8988T (cell line): ENCODE data around the gene RASSF8.

Source experiments
- DNase-seq: peaks from one replicate; pipeline ENCODE4 v3.0.0; 2011

RASSF8 gene

DNA sequence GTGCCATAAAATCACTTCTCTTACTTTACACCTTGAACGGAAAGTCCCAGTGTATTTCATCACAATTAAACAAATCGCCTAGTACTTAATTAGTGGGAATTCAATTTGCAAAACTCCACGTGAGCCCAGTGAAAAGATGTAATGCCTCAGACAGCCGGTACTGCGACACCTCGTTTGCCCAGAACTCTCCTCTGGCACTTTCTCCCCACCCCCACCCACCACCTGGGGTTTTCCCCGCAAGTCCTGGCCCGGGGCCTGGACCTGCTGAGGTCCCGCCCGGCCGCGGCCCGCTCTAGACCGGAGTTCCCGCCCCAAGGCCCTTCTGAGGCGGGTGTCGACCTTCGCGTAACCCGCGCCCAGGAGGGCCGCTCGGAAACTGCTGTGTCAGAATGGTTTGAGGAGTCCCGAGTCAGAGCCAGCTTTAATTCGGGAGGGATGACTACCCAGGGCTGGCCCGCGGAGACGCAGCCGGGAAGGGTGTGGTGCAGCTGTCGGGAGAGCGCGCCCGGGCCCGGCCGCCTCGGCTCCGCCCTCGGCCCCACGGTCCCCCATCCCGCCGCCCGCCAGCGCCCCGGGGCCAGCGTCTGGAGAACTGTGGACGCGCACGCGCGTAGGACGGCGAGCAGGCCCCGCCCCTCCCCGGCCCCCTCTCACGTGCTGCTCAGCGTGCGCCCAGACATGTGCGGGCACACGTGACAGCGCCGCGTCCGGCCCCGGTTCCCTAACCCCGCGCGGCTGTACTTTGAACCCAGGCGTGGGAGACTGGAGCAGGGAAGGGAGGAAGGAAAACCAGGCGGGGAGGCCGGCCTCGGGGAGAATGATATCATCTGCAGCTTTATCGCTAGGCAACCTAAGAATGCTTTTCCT lies 155.6 kb downstream of the RASSF8 start:
- DNase-seq = peak; percentile 72

DNA sequence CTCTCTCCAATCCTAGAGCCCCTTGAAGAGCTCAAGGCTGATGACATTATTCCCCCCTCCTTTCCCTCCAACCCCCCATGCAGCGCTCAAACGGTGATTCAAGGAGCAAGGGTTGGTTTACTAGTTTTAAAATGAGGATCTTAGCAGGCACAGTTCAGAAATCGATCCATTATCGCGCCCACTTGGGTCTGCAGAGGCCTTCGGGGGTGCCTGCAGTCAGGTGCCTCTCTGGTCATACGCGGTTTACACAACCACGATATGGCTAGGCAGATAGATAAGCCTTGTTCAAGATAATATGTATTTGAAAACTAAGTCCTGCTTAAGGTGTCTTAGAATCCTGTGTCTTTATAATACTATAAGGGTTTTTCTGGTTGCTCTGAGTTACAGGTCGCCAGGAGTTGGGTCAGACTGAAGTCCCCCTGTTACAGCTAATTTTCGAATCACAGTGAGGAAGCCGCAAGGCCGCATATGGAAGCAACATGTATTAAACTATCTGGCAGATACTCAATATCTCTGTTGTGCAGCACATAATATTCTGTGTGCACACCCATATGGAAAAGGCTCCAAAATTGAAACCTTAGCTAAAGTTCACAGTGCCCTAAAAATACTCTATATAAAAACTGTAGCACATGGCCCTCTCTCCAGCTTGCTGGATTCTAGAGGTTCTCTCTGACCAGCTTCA lies 156.4 kb downstream of the RASSF8 start:
- no peak for DNase-seq

DNA sequence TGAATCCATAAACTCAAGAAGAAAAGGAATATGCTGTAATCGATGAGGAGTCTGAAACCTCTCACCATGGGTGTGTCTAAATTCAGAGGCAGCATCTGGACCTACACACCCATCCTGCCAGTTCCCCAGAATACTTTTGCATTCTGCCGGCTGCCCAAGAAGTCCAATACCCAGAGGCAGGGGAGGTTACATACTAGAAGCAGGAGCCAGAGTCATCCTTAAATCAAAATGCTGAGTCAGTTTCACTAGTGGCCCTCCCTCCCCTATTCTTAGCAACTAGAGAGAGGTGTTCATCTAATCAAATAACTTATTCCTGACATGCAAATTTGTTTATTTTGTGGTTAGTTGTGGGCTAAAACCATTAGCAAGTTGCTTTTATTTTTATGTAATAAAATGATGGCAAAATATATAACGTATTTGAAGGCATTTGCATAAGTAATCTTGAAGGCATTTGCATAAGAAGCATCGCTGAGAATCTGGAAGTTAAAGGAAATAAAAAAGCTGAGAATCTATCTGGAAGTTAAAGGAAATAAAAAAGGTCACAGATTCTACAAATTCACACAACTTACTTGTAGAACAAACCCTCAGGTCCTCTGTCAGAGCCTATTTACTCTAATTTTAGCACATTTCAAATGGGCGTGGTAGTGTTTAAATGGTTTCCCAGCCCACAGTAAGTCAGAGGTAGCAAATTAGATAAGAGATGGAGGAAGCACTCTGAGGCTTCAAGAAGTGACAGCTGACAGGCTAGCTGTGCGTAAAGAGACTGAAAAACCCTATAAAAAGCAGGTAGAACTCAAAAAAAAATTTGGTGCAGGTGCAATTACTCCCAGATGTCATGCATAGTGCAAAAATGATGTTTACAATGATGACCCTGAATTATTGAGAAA lies 158.6 kb downstream of the RASSF8 start:
- no peak for DNase-seq

DNA sequence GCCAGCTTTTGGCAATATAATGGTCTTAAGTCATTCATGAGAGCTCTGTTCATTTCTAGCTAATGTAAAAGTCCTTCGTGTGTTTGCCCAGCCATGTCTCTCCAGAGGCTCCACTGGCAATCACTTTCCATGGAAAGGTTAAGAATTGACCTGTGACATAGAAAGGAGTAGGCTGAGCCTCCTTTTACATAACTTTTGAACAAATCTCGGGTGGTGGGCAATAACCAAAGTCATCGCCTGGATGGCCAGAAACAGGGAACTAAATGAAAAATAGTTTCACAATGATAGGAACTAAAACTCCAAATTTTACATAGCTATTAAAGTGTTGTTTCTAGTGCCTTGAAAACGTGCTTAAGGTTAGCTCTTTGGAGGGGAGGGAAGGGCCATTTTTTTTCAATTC lies 159.8 kb downstream of the RASSF8 start:
- DNase-seq = no peak

DNA sequence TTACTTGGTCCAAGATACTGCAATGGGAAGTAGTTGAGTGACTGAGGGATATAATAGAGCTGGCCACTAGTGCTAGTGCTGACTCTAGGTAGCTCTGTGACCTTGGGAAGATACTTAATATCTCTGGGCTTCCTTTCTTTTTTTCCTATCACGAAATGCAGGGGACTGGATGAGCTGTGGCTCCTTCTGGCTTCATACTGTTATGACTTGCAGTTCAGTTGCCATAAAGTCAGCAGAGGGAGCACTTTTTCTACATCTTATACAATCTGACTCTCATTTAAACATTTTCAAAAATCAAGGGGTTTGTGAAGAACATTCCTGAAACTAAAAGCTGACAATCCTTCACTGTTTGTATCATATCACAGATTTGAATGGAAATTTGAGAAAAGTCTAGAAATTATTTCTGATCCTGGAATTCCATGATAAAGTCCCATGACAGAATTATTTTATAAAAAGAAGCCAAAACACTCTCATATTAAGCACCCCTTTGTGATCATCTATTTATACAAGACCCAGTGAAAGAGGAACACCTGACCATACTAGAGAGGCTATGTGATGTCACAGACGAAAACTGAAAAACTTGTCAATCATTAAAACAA lies 161.0 kb downstream of the RASSF8 start:
- DNase-seq = no peak

DNA sequence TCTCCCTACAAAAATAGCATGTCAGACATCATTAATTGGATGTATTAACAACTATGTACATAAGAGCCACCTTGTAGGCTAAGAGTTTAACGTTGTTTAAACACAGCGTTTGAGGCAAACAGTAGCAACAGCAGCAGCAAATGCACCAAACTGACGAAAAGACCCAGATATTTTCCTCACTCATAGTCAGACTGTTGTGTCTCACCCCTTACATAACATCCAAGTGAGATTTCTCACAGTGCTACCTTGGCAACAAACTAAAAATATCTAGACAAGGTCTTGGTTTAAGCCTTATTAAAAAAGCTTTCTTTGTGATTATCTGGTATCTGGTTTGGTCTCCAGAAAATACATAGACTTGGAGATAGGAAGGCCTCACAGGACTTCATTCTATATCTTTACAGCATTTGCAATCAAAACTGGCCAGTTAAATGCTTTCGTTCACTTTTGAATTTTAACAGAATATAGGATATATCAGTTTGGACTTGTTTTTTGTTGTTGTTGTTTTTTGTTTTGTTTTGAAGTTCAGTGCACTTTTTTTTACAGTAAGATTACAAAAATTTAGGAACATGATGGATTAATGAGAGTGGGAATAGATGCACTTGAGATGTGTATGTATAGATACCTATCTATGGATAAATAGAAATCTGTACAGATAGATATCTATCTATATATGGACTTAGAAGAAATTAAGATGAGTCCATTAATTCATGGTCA lies 162.2 kb downstream of the RASSF8 start:
- DNase-seq = no peak

DNA sequence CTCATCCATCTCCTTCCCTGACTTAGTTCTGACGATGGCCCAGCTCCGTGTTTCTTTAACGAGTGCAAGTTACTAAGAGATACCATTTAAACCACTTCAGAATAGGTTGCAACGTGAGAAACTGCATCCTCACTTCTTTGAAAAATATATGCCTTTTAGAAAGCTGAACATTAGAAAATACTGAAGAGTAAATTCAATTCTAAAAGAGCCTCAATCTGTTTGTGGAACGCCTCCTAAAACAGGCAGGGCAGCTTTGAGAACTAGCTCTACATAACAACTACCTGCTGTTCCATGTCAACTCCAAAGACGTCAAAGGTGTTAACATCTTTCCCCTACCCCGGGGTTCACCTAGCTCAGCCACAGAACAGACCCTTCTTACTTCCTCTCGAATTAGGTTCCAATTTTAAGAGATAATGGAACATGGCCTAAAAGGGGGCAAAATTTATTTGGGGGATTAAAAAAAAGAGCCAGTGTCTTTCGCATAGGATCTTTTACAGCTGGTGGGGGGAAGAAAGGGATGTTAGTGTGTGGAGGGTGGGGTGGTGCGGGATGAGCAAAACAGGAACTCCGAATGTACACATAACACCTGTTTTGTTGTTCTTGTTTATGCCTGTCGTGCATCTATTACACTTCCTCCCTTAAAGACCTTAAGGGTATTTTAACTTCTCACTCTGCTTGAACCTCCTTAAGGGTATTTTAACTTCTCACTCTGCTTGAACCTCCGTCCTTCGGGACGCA lies 163.0 kb downstream of the RASSF8 start:
- DNase-seq = no peak

DNA sequence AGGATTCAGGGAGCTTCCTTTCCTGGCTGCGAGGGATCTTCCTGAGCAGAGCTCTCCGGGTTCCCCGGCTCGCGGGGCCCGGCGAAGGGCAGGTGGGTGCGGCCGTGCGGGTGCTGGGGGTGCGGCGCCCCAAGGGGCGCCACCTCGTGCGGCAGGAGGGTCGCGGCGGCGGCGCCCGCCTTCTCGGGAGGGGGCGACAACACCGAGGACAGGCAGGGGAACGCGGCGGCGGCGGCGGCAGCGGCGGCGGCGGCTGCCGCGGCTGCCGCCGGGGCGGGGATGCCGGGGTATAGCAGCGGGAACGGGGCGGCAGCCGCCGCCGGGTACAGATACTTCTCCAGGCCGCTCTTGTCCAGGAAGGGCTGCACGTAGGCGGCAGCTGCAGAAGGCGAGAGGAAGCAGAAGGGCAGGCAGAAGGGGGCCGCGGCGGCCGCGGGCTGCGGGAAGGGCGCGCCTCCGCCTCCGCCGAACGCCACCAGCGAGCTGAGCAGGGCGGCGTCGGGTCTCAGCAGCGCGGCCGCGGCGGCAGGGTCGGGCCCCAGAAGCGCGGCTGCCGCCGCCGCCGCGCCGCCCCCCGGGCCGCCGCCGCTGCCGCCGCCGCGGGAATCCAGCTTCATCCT lies 163.7 kb downstream of the RASSF8 start:
- peak; percentile 21 for DNase-seq

DNA sequence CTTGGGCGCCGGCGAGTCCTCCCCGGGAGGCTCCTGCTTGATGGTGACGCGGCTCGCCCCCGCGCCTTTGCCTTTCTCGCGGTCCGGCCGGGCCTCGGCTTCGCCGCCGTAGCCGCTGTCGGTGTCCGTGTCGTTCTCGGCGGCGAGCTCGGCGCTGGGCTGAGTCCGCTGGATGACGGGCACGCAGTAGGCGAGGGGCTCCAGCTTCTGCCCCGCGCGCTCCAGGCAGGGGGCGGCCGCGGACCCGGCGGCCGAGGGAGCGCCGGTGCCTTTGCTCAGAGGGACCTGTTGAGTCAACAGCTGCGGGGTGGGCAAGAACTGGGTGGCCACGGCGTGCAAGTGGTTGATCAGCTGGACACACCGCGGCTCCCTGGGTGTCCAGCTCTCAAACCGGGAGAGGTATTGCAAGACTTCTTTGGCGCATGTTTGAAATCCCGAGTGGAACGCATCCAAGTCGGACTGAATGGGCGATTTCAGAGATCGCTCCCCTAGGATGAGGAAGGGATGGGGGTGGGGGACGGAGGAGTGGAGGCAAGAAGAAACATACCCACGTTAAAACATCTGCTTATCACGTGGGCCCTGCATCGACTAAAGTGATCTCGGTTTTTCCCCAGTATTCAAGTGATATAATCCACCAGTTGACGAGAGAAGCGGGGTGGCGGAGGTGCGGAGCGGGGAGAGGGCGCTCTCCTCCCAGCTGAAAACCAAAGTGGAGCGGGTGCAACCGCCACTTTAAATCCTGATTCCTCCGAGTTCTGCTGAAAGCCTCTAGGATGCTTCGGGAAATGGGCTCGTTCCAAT lies 164.4 kb downstream of the RASSF8 start:
- peak; percentile 29 for DNase-seq

DNA sequence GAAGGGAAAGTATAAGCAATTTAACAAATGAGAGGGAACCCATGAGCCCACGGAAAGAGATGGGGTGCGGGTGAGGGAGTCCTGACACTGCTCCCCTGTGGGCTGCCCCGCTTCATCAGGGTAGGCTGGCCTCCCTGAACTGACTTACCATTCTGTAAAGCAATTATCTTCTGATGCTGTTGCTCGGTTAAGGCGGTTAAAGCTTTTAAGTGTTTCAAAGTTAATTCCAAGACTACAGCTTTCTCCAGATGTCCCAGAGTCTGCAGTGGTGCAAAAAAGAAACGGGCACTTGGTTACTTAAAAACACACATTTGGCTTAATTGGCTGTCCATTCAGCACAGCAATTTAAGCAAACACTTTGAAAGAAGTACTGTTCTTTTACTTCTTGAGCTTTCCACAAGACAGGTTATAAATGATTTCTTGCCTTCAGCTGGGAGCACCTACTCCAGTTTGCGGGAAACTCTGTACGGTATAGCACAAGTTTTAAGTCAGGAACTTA lies 165.0 kb downstream of the RASSF8 start:
- DNase-seq = no peak

DNA sequence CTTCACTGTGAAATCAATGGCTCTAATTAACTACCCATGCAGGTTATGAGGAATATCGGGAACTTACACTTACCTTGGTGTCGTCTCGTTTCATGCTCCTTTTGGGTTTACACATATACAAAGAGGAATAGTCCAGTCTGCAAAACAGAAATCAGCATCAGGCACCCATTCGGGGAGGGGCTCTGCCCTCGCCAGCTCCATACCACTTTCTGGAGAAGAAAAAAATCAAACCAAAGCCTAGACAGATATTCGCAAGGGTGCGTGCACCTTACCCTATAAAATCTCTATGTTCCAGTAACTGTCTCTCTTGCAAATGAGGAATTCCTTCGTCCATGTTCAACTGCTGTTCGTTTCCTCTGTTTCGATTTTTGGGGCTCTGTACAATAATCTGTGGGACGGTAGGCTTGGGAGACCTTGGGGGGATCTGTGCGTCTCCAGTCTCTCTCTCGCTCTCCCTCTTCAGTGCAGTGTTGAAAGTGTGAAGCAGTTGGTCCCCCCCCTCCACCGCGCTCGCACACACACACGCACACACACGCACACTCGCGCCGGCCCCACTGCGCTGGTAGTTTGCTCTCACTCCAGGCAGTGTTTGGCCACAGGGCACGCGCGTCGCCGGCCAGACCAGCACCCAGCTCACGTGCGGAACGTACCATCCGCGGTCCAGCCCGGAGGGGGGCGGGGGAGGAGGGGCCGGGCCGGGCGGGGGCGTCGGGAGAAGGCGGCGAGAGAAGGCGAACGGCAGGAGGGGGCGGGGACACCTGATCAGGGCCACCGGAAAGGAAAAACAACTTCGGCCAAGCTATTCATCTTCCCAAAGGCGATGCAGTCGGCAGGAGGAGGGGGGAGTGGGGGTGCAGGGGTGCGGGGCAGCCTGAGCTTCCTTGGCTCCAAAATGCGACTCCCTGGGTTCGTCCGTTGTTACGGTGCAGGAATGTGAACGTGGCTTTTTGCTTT lies 166.2 kb downstream of the RASSF8 start, which contains the start of gene BHLHE41:
Gene BHLHE41 (minus strand): TSS at position 592 of the 954 bp plus-strand sequence. CDS start 258 bp downstream, at position 334.
- DNase-seq = peak; percentile 33

DNA sequence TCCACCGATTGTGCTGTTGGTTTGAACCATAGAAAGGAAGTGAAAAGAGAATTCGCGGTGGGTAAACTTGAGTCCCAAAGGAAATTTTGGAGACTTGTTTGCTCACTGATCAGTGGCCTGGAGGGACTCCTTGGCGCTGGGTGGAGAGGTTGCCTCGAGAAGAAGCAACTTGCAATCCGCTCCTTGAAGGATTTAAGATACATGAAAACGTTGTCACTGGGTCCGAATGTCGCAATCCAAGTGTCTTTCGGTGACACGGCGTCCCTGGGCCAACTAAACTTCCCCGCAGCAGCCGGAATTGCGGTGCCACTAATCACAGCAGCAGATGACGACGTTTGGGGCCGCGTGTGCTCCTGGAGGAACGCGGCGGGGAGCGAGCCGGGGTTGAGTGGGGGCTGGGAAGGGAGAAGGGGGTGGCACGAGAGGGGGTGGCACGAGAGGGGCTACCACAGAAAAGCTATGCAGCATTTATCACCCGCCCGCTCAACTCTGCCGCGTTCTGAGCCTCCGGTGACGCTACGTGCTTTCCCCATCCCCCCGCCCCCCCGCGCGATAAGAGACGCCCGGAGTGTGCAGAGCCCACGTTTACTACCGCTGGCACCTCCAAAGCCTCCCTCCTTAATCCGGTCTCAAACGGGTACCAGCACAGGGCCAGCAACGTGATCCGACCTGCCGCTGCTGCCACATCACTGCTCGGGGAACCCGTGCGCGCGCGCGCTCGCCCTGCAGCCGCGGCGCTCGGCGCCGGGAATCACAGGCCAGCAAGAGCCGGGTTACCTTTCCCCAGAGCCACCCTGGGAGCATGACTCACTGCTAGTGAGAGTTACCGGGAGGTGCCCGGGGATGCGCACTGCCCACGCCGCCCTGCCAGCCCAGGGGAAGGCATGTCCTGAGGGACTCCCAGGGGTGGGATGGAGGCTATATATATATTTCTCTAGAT lies 167.2 kb downstream of the RASSF8 start:
- DNase-seq = peak; percentile 55

DNA sequence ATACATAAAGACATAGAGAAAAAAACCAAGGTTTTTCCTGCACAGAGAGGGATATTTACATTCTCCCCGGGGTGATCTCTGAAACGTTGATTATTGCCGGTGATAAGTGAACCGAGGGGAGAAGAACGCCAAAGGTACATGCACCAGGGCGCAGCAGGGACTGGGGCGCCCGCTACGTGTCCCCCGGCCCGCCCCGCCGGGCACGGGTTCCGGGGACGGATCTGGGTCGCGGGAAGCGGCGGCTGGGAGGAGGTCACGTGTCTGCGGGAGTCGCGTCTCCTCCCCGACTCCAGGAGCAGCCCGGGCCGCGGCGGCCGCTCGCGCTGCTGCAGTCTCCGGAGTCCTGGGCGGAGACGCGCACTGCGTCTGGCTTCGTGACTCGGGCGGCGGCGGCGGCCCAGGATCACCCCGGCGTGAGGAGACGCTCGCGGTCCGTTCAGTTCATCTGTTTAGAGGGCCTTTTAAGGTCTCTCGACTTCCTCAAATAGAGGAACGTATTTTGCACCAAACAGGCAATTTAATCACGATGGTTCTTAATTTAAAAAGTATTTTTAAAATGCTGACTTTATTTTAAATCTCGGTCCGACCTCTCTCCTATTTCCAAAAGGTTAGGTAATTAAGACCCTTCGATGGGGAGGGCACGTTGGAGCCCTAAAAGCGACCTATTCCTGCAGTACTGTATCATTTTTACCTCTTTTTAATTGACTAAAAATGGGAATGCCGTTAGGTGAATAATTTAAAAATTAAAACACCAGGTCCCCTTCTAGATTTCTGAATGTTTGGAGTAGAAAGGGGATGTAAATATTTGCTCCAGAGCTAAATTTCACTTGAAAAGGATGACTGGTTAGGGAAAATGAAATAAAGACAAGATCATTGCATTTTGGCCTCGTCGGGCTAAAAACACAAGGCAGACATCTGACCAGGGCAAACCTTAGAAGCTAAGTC lies 168.1 kb downstream of the RASSF8 start:
- DNase-seq = peak; percentile 55

DNA sequence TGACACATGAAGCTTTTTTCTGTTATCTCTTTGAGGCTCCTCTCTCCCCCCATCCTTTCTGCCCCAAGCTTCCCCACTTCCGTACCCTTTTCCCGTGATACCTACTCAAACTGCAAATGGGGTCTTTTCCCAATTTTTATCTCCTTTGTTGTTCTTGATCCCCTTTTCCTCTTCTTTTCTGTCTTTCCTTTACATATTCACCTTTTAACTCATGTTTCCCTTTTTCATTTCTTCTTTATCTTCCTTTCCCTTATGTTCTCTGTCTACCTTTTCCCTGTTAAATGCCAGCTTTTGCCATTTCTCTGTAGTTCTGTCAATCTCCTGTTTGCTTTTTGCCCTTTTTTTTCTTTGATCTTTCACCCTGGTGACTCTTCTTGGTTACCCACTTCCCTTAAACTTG lies 168.9 kb downstream of the RASSF8 start:
- DNase-seq = no peak

DNA sequence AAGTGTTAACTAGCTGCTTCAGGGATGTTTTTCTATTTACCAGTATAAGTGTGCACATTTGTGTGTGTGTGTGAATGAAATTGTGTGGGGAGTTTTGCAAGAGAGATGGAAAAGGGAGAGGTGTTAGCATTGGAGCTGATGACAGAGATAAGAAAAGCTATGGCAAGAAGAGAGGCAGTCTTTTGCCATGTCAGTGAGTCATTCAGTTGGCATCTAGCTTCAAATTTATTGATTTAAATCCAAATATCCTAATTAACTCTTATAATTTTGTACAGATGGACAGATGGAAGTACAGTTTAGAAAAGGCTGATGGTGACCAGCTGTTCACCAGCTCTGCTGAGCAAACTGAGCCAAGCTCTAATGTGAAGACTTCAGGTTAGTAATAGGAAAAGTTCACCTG lies 169.7 kb downstream of the RASSF8 start:
- DNase-seq = no peak
